Superior temporal gyrus (tissue), 1 donor: ENCODE measurements around the gene VPS18.

Source experiments
- DNase-seq: peaks from one replicate; pipeline ENCODE4 v3.0.0-alpha.2; 2016; ENCODE audit errors: extremely low spot score

VPS18 gene

DNA sequence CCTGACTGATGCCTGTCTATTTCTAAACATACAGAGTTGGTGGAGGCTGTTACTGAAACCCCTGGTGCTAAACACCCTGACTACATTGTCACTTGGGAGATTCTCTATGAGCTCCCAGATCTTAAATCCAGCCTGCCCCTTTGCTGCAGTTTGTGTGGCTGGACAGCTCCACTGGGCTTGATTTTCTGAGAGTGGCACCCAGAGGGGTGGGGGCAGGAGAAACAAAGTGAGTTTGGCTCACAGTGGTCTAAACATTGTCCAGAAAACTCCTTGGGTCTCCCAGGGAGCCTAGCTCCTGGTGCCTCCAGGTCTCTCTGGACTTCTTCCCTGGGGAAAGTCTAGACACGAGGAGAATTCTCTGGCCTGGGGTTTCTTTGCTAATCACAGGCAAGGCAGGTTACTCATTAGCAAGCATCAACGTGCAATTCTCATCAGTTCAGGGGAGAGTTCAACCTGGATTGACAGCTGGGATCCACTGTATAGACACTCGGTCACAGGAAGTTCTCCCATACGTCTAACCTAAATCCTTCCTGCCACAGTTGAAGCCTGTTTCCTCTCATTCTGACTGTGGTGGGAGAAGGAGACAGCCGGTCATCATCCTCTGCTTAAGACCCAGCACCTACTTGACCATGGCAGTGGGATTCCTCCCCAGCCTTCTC is 27.8 kb downstream of the VPS18 start:
- DNase-seq, result no peak

DNA sequence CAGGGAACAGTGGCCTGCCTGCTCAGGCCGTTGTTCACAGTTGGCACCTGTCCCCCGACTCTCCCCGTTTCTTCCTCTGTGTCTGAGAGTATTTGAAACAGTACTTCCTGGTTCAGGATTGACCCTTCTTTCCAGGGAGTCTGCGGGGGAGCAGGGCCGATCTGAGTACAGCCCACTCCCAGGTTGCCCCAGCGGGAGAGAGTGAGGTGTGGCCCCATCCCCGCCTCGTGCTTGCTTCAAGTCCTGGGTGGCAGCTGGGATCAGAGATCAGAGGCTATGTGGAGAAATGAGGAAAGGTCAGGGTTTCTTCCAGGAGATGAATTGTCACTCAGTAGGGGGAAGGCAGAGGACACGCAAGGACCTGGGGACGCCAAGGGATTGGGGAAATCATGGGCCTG is 28.4 kb downstream of the VPS18 start:
- no peak for DNase-seq

DNA sequence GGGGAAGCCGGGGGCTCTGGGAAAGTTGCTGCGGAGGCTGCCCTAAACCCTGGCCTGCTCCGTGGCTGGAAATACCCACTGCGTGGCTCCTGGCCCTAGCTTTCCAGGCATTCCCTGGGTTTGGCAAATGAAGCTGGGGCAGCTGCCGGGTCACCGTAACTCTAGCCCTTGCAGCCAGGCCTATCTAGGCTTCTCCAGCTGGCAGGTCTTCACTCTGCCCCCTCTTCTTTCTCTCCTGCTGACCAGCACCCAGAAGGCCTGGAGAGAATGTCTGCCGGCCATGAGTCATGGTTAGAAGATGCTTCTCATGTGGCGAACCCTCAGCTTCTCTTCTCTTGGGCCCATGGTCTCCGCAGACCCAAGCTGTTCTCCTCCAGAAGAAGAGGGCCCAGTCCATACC is 29.3 kb downstream of the VPS18 start:
- no peak for DNase-seq

DNA sequence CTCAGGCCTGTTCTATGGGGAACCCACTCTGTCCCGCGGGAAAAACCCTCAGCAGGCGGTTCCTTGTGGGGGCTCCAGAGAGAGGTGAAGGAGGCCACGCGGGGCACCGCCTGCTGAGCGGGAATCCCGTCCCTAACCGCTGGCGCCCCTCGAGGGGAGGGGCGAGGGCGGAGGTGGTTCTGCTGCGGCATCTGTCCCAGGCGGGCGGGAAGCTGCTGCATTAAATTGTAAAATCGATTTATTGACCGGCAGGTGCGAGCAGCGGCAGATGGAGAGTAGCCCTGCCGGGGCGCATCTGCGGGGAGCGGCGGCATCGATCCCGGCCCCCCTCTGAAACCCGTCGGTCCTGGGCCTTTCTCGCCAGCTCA is 31.2 kb downstream of the VPS18 start:
- no peak for DNase-seq

DNA sequence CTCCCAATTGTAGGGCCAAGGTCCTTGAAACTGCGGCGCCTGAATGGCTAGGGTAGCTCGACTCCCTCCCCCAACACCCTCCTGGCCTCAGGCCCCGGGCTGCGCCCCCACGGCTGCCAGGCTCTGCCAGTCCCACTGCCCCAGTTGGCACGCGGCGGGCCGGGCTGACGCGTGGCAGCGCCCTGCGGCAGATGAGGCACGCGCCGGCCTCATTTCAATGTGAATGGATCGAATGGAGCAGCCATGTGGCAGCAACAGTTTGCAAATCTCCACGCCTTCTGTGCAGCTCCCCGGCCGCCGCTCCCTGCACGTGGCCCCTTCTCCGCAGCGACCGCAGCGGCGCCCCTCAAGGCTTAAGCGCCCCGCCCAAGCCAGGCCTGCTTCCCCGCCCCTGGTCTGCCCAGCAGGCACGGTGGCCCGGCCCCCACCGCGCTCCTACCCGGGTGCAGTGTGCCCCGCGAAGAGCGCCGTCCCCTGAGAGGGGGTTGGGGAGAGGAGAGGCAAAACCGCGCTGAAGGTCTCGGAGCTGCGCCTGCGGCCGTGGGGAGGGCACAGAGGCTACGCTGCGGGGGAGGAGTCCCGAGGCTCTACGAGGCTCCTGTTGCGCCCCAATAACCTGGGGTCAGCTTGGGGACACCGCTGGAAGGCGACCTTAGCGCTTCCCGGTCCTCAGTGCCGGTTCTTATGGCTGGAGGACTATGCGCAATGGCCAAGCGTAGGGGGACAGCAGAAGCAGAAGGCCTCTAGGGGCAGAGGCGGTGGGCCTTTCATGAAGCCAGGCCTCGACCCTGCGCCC is 31.8 kb downstream of the VPS18 start:
- DNase-seq, result no peak

DNA sequence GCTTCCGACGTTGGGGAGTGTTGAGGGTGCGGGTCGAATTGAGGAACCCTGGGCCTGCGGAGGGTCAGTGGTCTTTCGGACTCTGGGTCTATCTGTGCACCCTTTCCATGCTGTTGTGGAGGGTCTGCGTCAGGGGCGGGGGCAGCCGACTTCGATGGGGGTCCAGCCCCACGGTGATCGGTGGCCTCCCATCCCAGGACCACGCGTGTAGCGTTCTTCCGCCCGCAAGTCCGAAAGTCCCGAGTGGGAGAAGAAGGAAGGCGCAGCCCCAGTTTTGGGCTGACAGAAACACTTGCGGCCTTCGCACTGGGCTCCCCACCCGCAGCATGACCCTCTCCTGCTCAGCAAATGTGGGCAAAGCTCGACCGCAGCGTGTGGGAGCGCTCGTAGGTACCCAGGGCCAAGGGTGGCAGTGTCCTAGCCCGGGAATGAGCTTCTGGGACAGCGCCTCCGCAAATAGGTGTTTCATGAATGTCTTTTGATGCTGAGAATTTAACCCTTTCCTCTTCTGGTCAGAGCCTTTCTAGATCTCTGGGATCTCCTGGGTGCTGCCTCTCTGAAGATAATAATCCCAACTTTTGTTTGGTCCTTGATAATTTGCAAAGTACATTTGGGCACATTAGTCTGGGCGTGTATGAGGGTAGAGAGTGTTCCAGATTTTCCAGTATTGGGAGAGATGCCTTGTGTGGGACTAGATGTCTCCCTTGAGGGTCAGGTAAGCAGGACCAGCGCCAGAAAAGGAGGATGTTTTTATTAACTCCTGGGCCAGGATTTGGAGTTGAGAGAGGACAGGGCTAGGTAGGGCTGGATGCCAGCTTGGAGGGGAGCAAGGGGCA is 32.6 kb downstream of the VPS18 start:
- no peak for DNase-seq

DNA sequence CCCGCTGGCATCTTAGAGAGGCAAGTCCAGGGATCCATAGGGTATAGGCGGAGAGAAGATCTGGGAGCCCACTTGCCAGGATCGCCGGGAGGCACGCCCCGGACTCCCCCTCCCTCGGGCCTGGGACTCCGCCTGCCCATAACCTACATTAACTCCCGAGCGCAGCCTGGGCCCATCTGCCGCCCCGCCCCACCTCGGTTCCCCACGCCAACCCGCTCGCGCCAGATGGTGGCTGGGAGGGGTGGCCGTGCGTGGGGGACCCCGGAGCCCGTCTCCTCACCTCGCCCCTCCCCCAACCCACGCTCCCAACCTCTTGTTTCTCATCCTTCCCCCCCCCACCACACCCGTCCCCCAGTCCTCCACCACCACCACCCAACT is 33.2 kb downstream of the VPS18 start:
- no peak for DNase-seq

DNA sequence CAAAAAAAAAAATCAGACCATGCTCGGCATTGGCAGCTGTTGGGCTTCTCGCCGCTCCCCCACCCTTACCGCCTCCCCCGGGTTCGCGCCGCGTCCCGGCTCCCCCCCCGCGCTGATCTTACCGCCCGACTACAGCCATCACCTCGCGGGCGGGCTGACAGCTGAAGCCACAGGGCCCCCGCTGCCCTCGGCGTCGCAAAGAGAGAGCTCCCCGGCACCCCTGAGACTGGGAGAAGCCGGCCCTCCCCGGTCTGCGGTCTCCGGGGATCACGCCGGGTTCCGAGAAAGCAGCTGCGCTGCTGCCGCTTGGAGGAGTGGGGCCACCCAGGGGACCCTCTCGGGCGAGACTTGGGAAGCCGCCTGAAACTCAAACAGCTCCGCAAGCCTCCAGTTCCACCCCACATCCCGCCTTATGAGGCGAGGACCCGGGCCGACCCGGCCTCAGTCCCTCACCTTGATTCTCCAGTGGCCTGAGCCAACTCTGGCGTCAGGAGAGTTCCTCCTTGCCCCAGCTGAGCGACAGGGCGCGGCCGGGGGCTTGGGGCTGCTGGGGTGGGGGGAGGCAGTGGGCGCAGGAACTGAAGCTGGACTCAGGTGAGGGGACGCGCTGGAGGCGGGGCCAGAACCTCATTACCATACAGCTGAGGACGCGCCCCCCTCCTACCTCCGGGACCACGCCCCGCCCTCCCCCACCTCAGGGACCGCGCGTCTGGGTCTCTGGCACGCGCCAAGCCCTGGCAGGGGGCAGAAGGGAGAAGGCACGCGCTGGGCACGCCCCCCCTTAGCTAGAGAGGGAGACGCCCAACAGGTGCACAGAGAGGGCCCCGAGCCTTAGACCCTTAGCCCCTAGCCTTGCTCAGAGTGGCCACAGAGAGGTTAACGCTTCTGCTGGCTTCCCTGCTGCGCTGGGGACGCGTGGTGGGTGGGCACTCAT is 33.9 kb downstream of the VPS18 start:
- no peak for DNase-seq

DNA sequence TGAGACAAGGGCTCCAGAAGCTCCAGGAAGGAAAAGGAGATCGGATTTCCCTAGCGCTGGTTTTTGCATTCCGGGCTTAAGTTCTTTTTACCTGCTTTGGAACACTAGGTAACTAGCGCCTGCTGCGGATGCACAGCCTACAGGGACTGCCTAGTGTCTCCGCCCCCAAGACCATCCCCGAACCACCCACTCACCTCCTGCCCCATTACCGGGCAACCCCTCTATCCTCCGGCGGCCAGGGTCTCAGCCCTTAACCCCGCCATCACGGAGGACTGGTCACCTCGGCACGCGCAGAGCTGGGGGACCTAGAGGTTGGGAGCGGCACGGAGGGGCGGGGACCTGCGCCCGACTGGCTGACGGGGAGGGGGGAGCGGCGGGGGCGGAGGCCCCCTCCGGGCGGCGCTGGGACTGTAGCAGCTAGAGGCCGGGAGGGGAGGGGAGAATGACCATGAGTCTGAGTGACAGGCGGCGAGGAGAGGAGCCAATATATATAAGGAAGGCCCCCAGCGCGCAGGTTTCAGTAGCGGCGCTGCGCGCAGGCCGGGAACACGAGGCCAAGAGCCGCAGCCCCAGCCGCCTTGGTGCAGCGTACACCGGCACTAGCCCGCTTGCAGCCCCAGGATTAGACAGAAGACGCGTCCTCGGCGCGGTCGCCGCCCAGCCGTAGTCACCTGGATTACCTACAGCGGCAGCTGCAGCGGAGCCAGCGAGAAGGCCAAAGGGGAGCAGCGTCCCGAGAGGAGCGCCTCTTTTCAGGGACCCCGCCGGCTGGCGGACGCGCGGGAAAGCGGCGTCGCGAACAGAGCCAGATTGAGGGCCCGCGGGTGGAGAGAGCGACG is 34.8 kb downstream of the VPS18 start, which contains the start of gene DLL4:
DLL4 (plus strand) TSS at position 520 of the 839 bp plus-strand sequence. CDS start 329 bp downstream, outside the sequence.
- DNase-seq, result no peak

DNA sequence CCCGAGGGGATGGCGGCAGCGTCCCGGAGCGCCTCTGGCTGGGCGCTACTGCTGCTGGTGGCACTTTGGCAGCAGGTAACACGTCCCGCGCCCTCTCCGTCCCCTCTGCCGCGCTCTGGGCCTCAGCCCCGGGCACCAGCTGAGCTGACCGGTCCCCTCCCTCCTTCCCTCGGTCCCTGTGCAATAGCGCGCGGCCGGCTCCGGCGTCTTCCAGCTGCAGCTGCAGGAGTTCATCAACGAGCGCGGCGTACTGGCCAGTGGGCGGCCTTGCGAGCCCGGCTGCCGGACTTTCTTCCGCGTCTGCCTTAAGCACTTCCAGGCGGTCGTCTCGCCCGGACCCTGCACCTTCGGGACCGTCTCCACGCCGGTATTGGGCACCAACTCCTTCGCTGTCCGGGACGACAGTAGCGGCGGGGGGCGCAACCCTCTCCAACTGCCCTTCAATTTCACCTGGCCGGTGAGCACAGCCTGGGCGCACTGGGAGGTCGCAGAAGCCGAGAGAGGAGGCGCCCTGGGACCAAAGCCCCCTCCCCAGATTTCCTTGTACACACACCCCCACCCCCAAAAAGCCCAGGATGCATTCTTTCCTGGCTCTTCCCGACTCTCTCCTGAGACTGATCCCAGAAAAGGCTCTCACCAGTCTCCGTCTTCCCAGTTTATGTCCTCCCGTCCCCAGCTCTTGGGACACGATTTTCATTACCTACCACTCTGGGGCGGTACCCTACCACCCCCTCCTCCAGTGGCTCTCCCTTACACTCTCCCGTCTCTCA is 35.6 kb downstream of the VPS18 start:
- no peak for DNase-seq

DNA sequence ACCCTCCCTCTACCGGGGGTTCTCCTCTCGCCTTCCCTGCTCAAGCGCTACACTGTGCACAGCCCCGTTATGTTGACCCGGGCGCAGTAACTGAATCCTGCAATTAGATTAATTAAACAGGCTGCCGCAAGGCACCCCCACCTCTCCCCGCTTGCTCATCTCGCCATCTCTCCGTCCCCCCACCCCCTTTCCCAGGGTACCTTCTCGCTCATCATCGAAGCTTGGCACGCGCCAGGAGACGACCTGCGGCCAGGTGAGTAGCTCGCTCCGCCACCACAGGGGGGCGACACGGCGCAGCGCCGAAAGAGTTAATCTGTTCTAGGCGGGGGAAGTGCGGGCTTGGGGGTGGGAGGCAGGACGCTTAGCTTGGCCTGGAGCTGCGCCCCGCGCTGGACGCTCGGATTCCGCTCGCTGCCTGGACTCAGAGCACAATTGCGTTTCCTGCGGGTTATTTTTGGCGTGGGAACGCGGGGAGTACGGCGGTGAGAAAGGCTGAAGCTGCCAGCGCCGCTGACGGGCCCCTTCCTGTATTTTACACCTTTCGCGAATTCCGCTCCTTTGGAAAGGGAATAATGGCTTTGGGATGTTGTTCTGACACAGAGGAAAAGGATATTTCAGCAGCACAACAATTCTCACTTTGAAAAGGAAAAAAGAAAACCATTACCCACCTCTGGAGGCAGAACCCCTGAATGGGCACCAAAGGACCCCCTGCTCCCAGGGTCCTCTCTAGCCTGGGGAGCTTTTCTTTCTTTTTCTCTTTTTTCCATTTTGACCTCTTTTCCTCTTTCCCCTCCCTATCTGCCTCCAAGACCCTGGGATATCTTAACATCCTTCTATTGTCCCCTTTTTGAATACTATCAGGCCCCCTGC is 36.4 kb downstream of the VPS18 start:
- DNase-seq, result no peak

DNA sequence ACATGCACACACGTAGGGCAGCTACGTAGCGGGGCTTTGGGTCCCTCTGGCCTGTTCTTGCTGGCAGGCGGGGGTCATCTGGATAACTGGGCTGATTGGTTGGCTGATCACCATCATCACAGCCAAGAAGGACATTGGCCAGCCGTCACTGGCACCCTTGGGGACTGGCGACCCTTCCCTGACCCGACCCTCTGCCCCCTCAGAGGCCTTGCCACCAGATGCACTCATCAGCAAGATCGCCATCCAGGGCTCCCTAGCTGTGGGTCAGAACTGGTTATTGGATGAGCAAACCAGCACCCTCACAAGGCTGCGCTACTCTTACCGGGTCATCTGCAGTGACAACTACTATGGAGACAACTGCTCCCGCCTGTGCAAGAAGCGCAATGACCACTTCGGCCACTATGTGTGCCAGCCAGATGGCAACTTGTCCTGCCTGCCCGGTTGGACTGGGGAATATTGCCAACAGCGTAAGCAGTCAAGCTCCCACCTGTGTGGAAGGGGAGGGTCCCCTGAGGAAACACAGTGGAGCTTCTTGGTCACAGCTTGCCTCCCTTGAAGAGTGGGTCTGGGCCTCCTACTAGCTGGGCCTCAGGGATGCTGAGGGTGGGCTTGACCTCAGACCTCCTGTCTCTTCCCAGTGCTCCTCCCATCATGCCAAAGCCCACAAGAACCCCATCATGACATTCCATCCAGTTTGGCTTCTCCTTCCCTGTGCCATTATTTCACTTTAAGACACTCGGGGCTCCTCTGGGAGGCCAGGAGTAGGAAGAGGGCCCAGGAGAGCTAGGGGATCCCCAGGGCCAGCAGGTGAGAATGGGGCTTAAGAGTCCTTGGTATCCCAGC is 37.3 kb downstream of the VPS18 start:
- no peak for DNase-seq

DNA sequence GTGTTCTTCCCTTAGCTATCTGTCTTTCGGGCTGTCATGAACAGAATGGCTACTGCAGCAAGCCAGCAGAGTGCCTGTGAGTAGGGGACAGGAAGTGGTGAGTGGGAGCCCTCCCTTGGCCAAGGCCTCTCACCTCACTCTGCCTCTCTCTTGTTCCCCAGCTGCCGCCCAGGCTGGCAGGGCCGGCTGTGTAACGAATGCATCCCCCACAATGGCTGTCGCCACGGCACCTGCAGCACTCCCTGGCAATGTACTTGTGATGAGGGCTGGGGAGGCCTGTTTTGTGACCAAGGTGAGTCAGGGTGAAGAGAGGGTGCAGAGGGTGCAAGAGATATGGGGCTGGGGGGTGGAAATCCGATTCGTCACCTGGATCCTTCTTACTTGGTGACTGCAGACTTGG is 37.9 kb downstream of the VPS18 start:
- DNase-seq, result no peak

DNA sequence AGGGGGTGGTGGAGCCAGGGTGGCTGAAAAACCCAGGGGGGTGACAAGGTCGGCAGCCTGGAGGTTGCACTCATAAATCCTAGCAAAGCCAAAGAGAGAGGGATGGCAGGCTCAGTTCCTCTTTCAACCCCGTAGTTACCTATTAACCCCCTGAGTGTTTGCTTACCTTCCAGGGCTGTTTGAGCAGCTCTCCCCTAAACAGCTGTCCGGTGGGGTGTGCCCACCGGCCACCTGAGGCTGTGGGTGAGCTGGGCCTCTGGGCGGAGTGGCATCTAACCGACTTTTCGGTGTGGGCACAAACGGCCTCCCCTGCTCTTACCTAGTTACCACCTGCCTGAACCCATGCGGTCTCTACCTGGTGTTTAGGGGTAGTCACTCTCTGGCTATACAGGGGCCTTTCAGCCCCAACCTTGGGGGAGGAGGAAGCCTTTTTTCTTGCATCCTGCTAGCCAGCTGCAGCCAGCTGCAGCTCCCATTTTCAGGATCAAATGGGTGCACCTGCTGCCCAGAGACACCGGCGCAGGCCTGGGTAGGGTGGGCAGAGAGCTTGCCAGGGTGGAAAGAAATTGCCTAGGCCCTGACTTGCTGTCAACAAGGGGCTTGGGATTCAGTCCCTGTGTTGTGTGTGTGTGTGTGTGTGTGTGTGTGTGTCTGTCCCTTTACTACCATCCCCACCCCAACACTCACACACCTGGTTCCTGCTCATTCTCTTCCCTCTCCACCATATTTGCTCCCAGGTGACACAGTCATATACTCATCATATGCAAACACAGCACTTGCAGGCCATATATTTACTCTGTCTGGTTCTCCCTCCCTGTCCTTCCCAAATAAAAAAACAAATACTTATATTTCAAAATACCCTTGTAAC is 38.6 kb downstream of the VPS18 start:
- no peak for DNase-seq

DNA sequence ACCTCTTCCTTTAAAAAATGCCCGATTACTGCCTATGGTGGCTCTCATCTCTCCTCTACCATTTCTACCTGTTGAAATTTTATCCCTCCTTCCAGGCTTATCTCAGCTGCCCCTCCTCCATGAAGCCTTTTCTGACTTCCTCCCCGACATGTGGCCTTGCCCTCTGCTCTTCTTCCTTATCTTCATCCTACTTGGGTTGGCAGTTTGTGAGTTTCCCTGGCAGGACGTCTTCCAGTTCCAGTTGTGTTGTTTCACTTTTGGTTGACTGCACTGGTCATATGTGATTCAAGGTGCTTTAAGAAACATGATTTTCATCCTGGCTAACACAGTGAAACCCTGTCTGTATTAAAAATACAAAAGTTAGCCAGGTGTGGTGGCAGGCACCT is 39.3 kb downstream of the VPS18 start:
- DNase-seq, result no peak

DNA sequence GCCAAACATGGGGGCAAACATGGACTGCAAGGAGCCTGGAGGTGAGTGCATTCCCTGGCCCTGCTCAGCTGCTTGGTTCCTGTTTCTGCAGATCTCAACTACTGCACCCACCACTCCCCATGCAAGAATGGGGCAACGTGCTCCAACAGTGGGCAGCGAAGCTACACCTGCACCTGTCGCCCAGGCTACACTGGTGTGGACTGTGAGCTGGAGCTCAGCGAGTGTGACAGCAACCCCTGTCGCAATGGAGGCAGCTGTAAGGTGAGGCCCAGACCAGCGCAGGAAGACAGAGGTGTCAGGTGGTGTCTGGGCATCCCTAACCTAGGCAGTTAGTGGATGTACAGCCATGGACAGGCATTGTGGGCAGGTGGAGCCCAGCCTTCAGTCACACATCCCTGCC is 40.2 kb downstream of the VPS18 start:
- no peak for DNase-seq

DNA sequence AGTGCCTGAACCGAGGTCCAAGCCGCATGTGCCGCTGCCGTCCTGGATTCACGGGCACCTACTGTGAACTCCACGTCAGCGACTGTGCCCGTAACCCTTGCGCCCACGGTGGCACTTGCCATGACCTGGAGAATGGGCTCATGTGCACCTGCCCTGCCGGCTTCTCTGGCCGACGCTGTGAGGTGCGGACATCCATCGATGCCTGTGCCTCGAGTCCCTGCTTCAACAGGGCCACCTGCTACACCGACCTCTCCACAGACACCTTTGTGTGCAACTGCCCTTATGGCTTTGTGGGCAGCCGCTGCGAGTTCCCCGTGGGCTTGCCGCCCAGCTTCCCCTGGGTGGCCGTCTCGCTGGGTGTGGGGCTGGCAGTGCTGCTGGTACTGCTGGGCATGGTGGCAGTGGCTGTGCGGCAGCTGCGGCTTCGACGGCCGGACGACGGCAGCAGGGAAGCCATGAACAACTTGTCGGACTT is 42.0 kb downstream of the VPS18 start:
- no peak for DNase-seq
